PC-3 (cell line): ENCODE measurements around the gene DHCR24. TPM values are rescaled to one million over a fixed set of nuclear protein-coding genes. Genes with fewer than 3 reads are reported as not detected.

Source experiments
- ATAC-seq: fragments of 200-7000 bp; cut with Tn5 transposase; 2 replicates; pipeline ENCODE4 v1.9.1; 2020; ENCODE audit warnings: mild to moderate bottlenecking, moderate library complexity
- BruUV-seq: library from RNA; stranded (reverse); fragments of 400-500 nt; replicated peaks from 2 replicates; lab custom pipeline; 2021; lab: Mats Ljungman, UMichigan
- CTCF ChIA-PET: fragments of 300-600 bp; sonication (Branson Sonifier 250); formaldehyde crosslinking; loops from one replicate; lab custom pipeline; 2022; ENCODE audit warnings: antibody characterized with exemption; lab: Charles Lee
- POLR2A ChIA-PET: fragments of 300-600 bp; sonication (Branson Sonifier 250); formaldehyde crosslinking; loops from one replicate; lab custom pipeline; 2022; ENCODE audit warnings: antibody characterized with exemption; ENCODE audit not compliant: unreplicated experiment; lab: Charles Lee
- DNase-seq: peaks from one replicate; pipeline ENCODE4 v3.0.0-alpha.2; 2015
- H2AFZ ChIP-seq: fragments of 300-600 bp; sonication (generic); 2 replicates; pipeline ENCODE4 v1.6.0; 2016; ENCODE audit warnings: antibody characterized with exemption, low read length
- H3F3A ChIP-seq: fragments of 300-600 bp; sonication (generic); one replicate; pipeline ENCODE4 v1.6.0; 2017; ENCODE audit warnings: antibody characterized with exemption, low read length, control low read depth, mild to moderate bottlenecking; ENCODE audit not compliant: unreplicated experiment
- H3K27ac ChIP-seq: fragments of 300-600 bp; sonication (generic); 2 replicates; pipeline ENCODE4 v1.5.1; 2016; ENCODE audit warnings: mild to moderate bottlenecking, low read length
- H3K27me3 ChIP-seq: fragments of 300-600 bp; sonication (generic); 2 replicates; pipeline ENCODE4 v1.6.1; 2016; ENCODE audit warnings: low read length, mixed read lengths
- H3K36me3 ChIP-seq: fragments of 300-600 bp; sonication (generic); 2 replicates; pipeline ENCODE4 v1.6.1; 2016; ENCODE audit warnings: low read depth, mixed run types, low read length, mixed read lengths
- H3K4me1 ChIP-seq: fragments of 300-600 bp; sonication (generic); 2 replicates; pipeline ENCODE4 v1.5.1; 2016; ENCODE audit warnings: low read length; ENCODE audit not compliant: insufficient read depth
- H3K4me2 ChIP-seq: fragments of 300-600 bp; sonication (generic); 2 replicates; pipeline ENCODE4 v1.6.0; 2016; ENCODE audit warnings: low read length
- H3K4me3 ChIP-seq: fragments of 300-600 bp; sonication (generic); 2 replicates; pipeline ENCODE4 v1.5.1; 2016; ENCODE audit warnings: mild to moderate bottlenecking, low read length, mixed read lengths
- H3K79me2 ChIP-seq: fragments of 300-600 bp; sonication (generic); 2 replicates; pipeline ENCODE4 v1.6.1; 2017; ENCODE audit warnings: low read length, mixed read lengths
- H3K9ac ChIP-seq: fragments of 300-600 bp; sonication (generic); 2 replicates; pipeline ENCODE4 v1.6.0; 2016; ENCODE audit warnings: mild to moderate bottlenecking, low read length
- H3K9me2 ChIP-seq: fragments of 300-600 bp; sonication (generic); replicated peaks from 2 replicates; pipeline ENCODE4 v1.6.1; 2016; ENCODE audit warnings: mixed run types, low read length, mixed read lengths
- H3K9me3 ChIP-seq: fragments of 300-600 bp; sonication (generic); 2 replicates; pipeline ENCODE4 v1.6.1; 2016; ENCODE audit warnings: low read length, mixed read lengths
- H4K20me1 ChIP-seq: fragments of 300-600 bp; sonication (generic); 2 replicates; pipeline ENCODE4 v1.6.1; 2016; ENCODE audit warnings: low read length, mixed read lengths
- CTCF ChIP-seq: fragments of 300-600 bp; sonication (generic); conservative IDR thresholded peaks from 2 replicates; pipeline ENCODE4 v1.5.1; 2017; ENCODE audit warnings: antibody characterized with exemption, low read depth, mild to moderate bottlenecking, low read length
- EZH2 ChIP-seq: fragments of 300-600 bp; sonication (generic); IDR thresholded peaks from one replicate; pipeline ENCODE4 v1.6.1; 2017; ENCODE audit warnings: antibody characterized with exemption, mild to moderate bottlenecking, low read length; ENCODE audit not compliant: unreplicated experiment
- EZH2phosphoT487 ChIP-seq: fragments of 300-600 bp; sonication (generic); IDR thresholded peaks from 2 replicates; pipeline ENCODE4 v1.6.1; 2018; ENCODE audit warnings: mild to moderate bottlenecking, antibody characterized with exemption, low read length, borderline replicate concordance
- intact Hi-C: fragments of 100-400 bp; cut with micrococcal nuclease; formaldehyde crosslinking; loops from 2 replicates; pipeline ENCODE4 v1.9.0; 2023
- total RNA-seq: library from RNA; depleted of rRNA; stranded (reverse); fragments of >200 nt; gene quantifications from 2 replicates; pipeline ENCODE4 v1.2.3, GENCODE V29; 2014

DHCR24 gene
- total RNA-seq, 1 experiment from 2014 or later, result 166 TPM

- Histone ChIP-seq H3K27me3 (no peaks in the 10 kb centered on the region), H3F3A (no peaks in the 10 kb centered on the region), H3K4me3 (no peak overlapping the region), H3K4me2 (no peak overlapping the region), H3K9ac (no peak overlapping the region), H3K9me3 (no peaks in the 10 kb centered on the region), H3K79me2 (no peaks in the 10 kb centered on the region), H3K9me2 (no peaks in the 10 kb centered on the region), H3K27ac (no peak overlapping the region), H3K4me1 (0 out of 2 replicates have a peak, but pooled peaks cover 8% of the 10 kb centered on the region), H2AFZ (no peak overlapping the region), H4K20me1 (no peaks in the 10 kb centered on the region), H3K36me3 (peaks cover 20% of the 10 kb centered on the region)
- no peak for DNase-seq
- no peak for ATAC-seq
- ChIA-PET POLR2A (no interaction called here), CTCF (no interaction called here)
- intact Hi-C loops, result no loop called here
- no TSS peak for BruUV-seq
- no peak for TF ChIP-seq CTCF
- TF ChIP-seq EZH2, result no peak
- TF ChIP-seq EZH2phosphoT487, result no peak
Measured at GRCh38 chr1:54844564-54844963, 42.4 kb downstream of the DHCR24 start.

- no peaks in the 10 kb centered on the region for H3K27me3 ChIP-seq
- no peaks in the 10 kb centered on the region for H4K20me1 ChIP-seq
- TF ChIP-seq EZH2 (no peak), EZH2phosphoT487 (no peak), CTCF (no peak)
- H3K36me3 ChIP-seq, result peaks cover 9% of the 10 kb centered on the region; the same call in 1 of the 2 replicates
- DNase-seq (no peak), ATAC-seq (no peak)
- H3K9me3 ChIP-seq, result no peaks in the 10 kb centered on the region
- H3F3A ChIP-seq, result no peaks in the 10 kb centered on the region
- POLR2A ChIA-PET, result no interaction called here
- H3K9ac ChIP-seq, result no peak overlapping the region
- no peak overlapping the region for H3K4me3 ChIP-seq
- BruUV-seq, result no TSS peak
- intact Hi-C loops, result no loop called here
- no peaks in the 10 kb centered on the region for H3K9me2 ChIP-seq
- H3K4me1 ChIP-seq, result 0 out of 2 replicates have a peak, but pooled peaks cover 3% of the 10 kb centered on the region
- H3K27ac ChIP-seq, result no peak overlapping the region
- H2AFZ ChIP-seq, result no peak overlapping the region
- H3K79me2 ChIP-seq, result no peaks in the 10 kb centered on the region
- no peak overlapping the region for H3K4me2 ChIP-seq
- CTCF ChIA-PET, result no interaction called here
Measured at GRCh38 chr1:54843449-54843848, 43.5 kb downstream of the DHCR24 start.

- intact Hi-C loops, result no loop called here
- TF ChIP-seq EZH2 (no peak), EZH2phosphoT487 (no peak), CTCF (no peak)
Measured at GRCh38 chr1:54842963-54843362, 44.0 kb downstream of the DHCR24 start.

More at GRCh38 chr1:54842963-54843362, 44.0 kb downstream of the DHCR24 start:
- H3F3A ChIP-seq, result no peaks in the 10 kb centered on the region
- ChIA-PET CTCF (no interaction called here), POLR2A (no interaction called here)
- no peaks in the 10 kb centered on the region for H4K20me1 ChIP-seq
- H2AFZ ChIP-seq, result no peak overlapping the region
- ATAC-seq, result no peak
- 0 out of 2 replicates have a peak, but pooled peaks cover 3% of the 10 kb centered on the region for H3K4me1 ChIP-seq
- H3K27me3 ChIP-seq, result no peaks in the 10 kb centered on the region
- DNase-seq, result no peak
- no peak overlapping the region for H3K27ac ChIP-seq
- H3K9me3 ChIP-seq, result no peaks in the 10 kb centered on the region
- H3K9ac ChIP-seq, result no peak overlapping the region
- H3K4me2 ChIP-seq, result no peak overlapping the region
- no peaks in the 10 kb centered on the region for H3K79me2 ChIP-seq
- H3K4me3 ChIP-seq, result no peak overlapping the region
- peaks cover 4% of the 10 kb centered on the region; the same call in 1 of the 2 replicates for H3K36me3 ChIP-seq
- no peaks in the 10 kb centered on the region for H3K9me2 ChIP-seq
- BruUV-seq, result no TSS peak
